GM23248 (cell line): ENCODE data around the gene FHAD1.

Source experiments
- EZH2 ChIP-seq: fragments of 200-600 bp; sonication (generic); IDR thresholded peaks from 2 replicates; pipeline ENCODE4 v1.6.1; 2018; ENCODE audit warnings: antibody characterized with exemption, mild to moderate bottlenecking; ENCODE audit not compliant: insufficient read depth, poor library complexity, severe bottlenecking
- EZH2phosphoT487 ChIP-seq: fragments of 200-600 bp; sonication (generic); IDR thresholded peaks from 2 replicates; pipeline ENCODE4 v1.6.1; 2018; ENCODE audit warnings: antibody characterized with exemption, moderate library complexity, mild to moderate bottlenecking, low read depth; ENCODE audit not compliant: insufficient read depth

GRCh38 chr1:15424146-15424667 is 177.2 kb downstream of the FHAD1 start:
- TF ChIP-seq EZH2, result no peak
- TF ChIP-seq EZH2phosphoT487, result no peak
